IPS-18a (cell line): ENCODE data around the gene ARHGAP19.
"Not testable (repeated sequence)": the region's sequence is repeated elsewhere in the genome, so short reads cannot be mapped to it uniquely, and the experiment has no call there.

ENCODE experiments used
- H3K27ac ChIP-seq: one replicate; pipeline ENCODE4 v1.5.1; 2013; ENCODE audit warnings: low read length
- H3K27me3 ChIP-seq: one replicate; pipeline ENCODE4 v1.6.1; 2013; ENCODE audit warnings: mild to moderate bottlenecking, low read length; ENCODE audit not compliant: control insufficient read depth, insufficient read depth
- H3K36me3 ChIP-seq: one replicate; pipeline ENCODE4 v1.6.1; 2013; ENCODE audit warnings: low read depth, low read length; ENCODE audit not compliant: control insufficient read depth
- H3K4me1 ChIP-seq: one replicate; pipeline ENCODE4 v1.6.1; 2013; ENCODE audit warnings: low read depth, low read length; ENCODE audit not compliant: control insufficient read depth
- H3K4me3 ChIP-seq: one replicate; pipeline ENCODE4 v1.5.1; 2013; ENCODE audit warnings: low read length
- H3K9ac ChIP-seq: one replicate; pipeline ENCODE4 v1.6.1; 2013; ENCODE audit warnings: mild to moderate bottlenecking, low read length, moderate library complexity
- H3K9me3 ChIP-seq: one replicate; pipeline ENCODE4 v1.6.1; 2013; ENCODE audit warnings: low read depth, low read length; ENCODE audit not compliant: control insufficient read depth

The ARHGAP19 gene

GRCh38 chr10:97270523-97271154, 21.8 kb downstream of the ARHGAP19 start:
- no peaks in the 10 kb centered on the region for H3K36me3 ChIP-seq
- peaks cover 3% of the 10 kb centered on the region for H3K9me3 ChIP-seq
- H3K4me1 ChIP-seq: peaks cover 6% of the 10 kb centered on the region
- no peak overlapping the region for H3K9ac ChIP-seq
- H3K27ac ChIP-seq: no peak overlapping the region
- H3K27me3 ChIP-seq: no peaks in the 10 kb centered on the region
- H3K4me3 ChIP-seq: no peak overlapping the region

- no peak overlapping the region for H3K9ac ChIP-seq
- H3K27ac ChIP-seq: no peak overlapping the region
- peaks cover 3% of the 10 kb centered on the region for H3K9me3 ChIP-seq
- no peaks in the 10 kb centered on the region for H3K36me3 ChIP-seq
- H3K4me1 ChIP-seq: peaks cover 6% of the 10 kb centered on the region
- H3K27me3 ChIP-seq: no peaks in the 10 kb centered on the region
- H3K4me3 ChIP-seq: no peak overlapping the region
Observed at GRCh38 chr10:97267671-97268070, 24.8 kb downstream of the ARHGAP19 start.

DNA sequence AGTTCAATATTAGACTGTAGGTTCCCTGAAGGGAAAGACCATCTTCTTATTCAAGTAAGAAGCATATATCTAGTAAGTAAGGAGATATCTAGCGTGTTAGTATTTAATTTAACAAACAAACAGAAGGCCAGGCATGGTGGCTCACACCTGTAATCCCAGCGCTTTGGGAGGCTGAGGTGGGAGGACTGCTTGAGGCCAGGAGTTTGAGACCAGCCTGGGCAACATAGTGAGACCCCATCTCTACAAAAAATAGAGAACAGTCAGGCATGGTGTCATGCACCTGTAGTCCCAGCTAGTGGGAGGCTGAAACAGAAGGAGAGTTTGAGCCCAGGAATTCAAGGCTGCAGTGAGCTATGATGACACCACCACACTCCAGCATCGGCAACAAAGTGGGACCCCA, 27.3 kb downstream of the ARHGAP19 start:
- H3K27me3 ChIP-seq, H3K27ac ChIP-seq, H3K4me3 ChIP-seq, H3K9ac ChIP-seq, H3K9me3 ChIP-seq, H3K36me3 ChIP-seq, H3K4me1 ChIP-seq: not testable (repeated sequence)

DNA sequence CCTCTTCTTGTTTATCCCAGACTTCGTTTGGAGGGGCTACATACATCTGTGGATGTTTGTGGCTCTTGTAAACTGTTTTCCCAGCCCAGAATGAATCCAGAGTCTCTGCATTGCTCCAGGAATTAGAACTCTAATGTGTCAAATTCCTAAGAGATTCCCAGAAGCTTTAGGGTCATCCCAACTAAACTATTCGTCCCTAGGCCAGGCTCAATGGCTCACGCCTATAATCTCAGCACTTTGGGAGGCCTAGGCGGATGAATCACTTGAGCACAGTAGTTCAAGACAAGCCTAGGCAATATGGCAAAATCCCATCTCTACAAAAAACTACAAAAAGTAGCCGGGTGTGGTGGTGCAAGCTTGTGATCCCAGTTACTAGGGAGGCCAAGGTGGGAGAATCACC, 28.5 kb downstream of the ARHGAP19 start:
- peaks cover 6% of the 10 kb centered on the region for H3K4me1 ChIP-seq
- H3K9me3 ChIP-seq: no peaks in the 10 kb centered on the region
- peaks cover 5% of the 10 kb centered on the region for H3K36me3 ChIP-seq
- H3K27me3 ChIP-seq: no peaks in the 10 kb centered on the region
- H3K27ac ChIP-seq: no peak overlapping the region
- no peak overlapping the region for H3K9ac ChIP-seq
- no peak overlapping the region for H3K4me3 ChIP-seq

- Histone ChIP-seq H3K9me3 (no peaks in the 10 kb centered on the region), H3K4me3 (no peak overlapping the region), H3K9ac (no peak overlapping the region), H3K27ac (no peak overlapping the region), H3K4me1 (no peaks in the 10 kb centered on the region), H3K36me3 (peaks cover 8% of the 10 kb centered on the region), H3K27me3 (no peaks in the 10 kb centered on the region)
Observed at GRCh38 chr10:97261656-97262055, 30.8 kb downstream of the ARHGAP19 start.

- Histone ChIP-seq H3K27ac (no peak overlapping the region), H3K4me1 (no peaks in the 10 kb centered on the region), H3K27me3 (no peaks in the 10 kb centered on the region), H3K9ac (no peak overlapping the region), H3K4me3 (no peak overlapping the region), H3K9me3 (no peaks in the 10 kb centered on the region), H3K36me3 (peaks cover 8% of the 10 kb centered on the region)
Observed at GRCh38 chr10:97261183-97261582, 31.3 kb downstream of the ARHGAP19 start.

DNA sequence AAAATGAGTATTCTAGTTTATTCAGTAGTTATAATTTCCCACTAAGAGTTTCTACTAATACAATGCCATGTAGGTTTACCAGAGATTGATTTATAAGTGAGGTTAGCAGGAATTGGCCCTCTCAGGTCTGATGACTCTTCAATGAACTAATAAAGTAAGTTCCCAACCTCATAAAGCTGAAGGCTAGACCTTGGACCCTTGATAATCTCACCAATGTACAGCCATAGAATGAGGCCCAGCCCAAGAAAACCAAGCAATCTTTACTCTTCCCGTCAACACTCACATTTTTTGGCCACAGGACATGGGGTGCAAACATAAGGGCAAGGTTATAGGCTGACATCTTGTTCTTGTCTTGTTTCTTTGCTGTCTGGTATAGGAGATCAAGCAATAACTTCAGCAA, 33.3 kb downstream of the ARHGAP19 start:
- H3K27ac ChIP-seq: no peak overlapping the region
- no peaks in the 10 kb centered on the region for H3K27me3 ChIP-seq
- no peaks in the 10 kb centered on the region for H3K4me1 ChIP-seq
- H3K4me3 ChIP-seq: no peak overlapping the region
- H3K9ac ChIP-seq: no peak overlapping the region
- H3K36me3 ChIP-seq: peaks cover 16% of the 10 kb centered on the region
- H3K9me3 ChIP-seq: no peaks in the 10 kb centered on the region

DNA sequence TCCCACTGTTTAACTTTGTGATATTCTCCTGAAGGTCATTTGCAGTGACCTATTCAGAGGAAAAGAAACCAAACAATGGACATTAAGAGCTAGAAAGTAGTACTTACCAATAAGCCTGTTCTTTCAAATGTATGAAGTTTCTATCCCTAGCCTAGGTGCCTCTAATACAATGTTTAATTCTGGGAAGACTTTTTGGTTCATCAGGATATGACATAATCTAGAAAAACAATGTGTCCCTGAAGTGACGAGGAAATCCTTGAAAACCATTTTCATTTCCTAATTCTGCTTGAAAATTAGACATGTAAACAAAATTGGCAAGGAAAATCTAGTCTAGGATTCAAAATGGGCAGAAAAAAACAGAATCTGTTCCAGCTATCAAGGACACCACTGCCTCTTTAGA, 36.1 kb downstream of the ARHGAP19 start:
- Histone ChIP-seq H3K9me3 (no peaks in the 10 kb centered on the region), H3K27me3 (no peaks in the 10 kb centered on the region), H3K4me1 (no peaks in the 10 kb centered on the region), H3K36me3 (peaks cover 21% of the 10 kb centered on the region), H3K27ac (no peak overlapping the region), H3K4me3 (no peak overlapping the region), H3K9ac (no peak overlapping the region)

DNA sequence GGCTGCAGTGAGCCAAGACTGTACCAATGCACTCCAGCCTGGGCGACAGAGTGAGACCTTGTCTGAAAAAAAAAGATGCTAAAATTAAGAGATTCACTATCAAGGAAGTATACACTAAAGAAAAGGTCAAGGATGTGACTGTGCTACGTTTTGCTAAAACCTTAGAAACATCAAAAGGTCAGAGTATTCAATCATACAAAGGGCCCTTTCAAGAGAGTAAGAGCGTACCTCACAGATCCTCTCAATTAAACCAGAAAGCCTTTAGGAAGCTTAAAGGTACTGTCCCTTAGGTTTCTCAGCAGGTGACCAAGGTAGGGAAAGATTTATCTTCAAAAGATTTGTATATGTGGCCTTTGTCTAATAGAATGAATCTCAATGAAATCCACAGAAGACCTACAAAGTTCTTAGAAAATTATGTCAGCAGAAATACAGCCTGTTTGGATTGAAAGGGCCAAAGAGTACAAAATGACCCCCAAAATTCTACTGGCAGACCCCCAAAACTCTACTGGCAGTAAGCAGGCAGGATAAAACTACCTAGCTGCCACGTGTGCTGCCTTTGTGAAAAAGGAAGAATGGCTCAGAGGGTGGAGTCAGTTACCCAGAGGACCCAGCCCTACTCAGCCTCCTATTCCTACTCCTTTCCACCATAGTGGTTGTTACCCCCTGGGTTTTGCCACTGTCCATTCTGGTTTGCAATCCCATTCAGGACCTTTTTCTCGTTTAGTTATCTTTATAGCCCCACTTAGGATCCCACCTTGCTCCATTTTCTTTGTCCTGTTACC, 36.7 kb downstream of the ARHGAP19 start:
- Histone ChIP-seq H3K27me3 (no peaks in the 10 kb centered on the region), H3K9ac (no peak overlapping the region), H3K36me3 (peaks cover 21% of the 10 kb centered on the region), H3K4me1 (no peaks in the 10 kb centered on the region), H3K9me3 (no peaks in the 10 kb centered on the region), H3K27ac (no peak overlapping the region), H3K4me3 (no peak overlapping the region)

GRCh38 chr10:97254694-97255093, 37.7 kb downstream of the ARHGAP19 start:
- Histone ChIP-seq H3K27me3 (no peaks in the 10 kb centered on the region), H3K36me3 (peaks cover 21% of the 10 kb centered on the region), H3K27ac (no peak overlapping the region), H3K9ac (no peak overlapping the region), H3K4me1 (no peaks in the 10 kb centered on the region), H3K9me3 (no peaks in the 10 kb centered on the region), H3K4me3 (no peak overlapping the region)

- no peaks in the 10 kb centered on the region for H3K27me3 ChIP-seq
- no peak overlapping the region for H3K27ac ChIP-seq
- no peaks in the 10 kb centered on the region for H3K9me3 ChIP-seq
- no peak overlapping the region for H3K9ac ChIP-seq
- no peaks in the 10 kb centered on the region for H3K4me1 ChIP-seq
- H3K4me3 ChIP-seq: no peak overlapping the region
- peaks cover 11% of the 10 kb centered on the region for H3K36me3 ChIP-seq
Observed at GRCh38 chr10:97250952-97251351, 41.5 kb downstream of the ARHGAP19 start.

DNA sequence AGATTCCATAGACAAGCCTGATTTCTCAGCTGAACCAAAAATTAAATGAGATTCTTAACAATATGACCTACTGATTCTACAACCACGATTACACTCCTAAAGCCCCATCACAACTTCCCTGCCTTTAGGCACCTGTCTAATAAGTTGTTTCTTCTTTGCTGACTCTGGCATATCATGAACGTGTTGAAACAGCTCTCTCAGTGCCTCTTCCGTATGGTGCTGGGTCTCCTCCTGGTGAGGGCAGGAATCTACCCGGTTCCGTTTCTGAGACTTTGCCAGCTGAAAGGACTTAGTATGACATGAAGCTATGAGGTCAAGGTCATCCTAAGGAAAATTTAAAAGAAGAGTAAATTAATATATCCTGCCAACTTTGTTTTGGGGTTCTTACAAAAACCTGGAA, 48.6 kb downstream of the ARHGAP19 start:
- Histone ChIP-seq H3K36me3 (peaks cover 23% of the 10 kb centered on the region), H3K9ac (no peak overlapping the region), H3K27ac (no peak overlapping the region), H3K4me3 (no peak overlapping the region), H3K4me1 (no peaks in the 10 kb centered on the region), H3K9me3 (no peaks in the 10 kb centered on the region), H3K27me3 (no peaks in the 10 kb centered on the region)
